Measurements from ENCODE around the gene PHLDA1.
A peak's percentile ranks its signal among the peaks of the same experiment; 100 is the strongest.
"Not testable (repeated sequence)": the region's sequence is repeated elsewhere in the genome, so short reads cannot be mapped to it uniquely, and the experiment has no call there.

The PHLDA1 gene

DNA sequence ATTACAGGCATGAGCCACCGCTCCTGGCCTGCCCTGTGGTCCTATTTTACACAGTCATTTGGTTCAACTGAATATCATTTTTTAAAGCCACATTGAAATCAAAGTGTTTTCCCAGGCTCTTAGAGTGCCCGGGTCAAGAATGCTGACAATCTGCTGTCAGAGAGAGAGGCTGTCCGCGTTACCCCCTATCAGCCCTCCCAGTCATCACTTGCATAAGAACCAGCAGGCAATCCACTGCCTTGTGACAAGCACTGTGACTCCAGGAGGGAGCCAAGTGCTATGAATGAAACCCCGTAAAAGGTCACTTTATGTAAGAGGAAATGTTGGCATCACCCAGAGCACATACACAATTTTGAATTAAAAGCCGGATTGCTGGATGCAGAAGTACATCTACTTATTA, 13.5 kb downstream of the PHLDA1 start:
- DNase-seq = no peak

- no peak for DNase-seq
Measured at GRCh38 chr12:76014007-76014406, 17.6 kb downstream of the PHLDA1 start.

DNA sequence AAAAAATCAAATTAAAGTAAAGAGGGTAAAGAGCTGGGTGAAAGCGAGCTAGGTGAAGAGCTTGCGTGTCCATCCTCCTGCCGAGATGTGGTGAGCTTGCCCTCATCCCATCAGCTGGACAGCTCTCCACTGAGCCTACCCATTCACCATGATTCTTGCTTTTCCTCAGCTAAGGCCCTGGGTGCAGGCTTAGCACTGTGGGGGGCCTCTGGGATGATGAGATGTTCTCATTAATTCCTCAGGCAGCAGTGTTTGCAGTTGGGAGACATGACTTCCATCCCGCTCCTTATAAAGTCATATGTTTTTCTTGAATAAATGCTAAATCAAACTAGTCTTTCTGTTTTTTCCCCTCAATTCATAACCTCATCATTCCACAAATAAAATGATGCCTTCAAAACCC, 18.0 kb downstream of the PHLDA1 start:
- no peak for DNase-seq

DNA sequence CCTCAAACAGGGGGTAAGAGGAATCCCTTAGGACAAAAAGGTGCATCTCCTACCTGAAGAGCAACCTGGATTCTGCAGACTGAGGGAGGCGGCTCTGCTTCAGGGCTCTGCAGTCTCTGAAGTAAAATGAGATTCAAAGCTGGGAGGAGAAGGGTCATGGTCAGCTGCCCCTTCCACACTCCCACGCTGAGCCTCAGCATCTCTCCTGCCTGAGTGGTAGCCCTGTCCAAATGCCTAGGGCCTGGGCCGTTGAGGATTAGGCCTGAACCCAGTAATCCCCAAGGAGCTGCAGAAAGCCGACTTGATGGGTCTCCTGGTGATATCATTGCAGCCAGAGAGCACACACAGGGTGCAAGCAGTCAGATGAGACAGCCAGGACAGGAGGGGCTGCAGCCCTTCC, 18.9 kb downstream of the PHLDA1 start:
- no peak for DNase-seq

DNA sequence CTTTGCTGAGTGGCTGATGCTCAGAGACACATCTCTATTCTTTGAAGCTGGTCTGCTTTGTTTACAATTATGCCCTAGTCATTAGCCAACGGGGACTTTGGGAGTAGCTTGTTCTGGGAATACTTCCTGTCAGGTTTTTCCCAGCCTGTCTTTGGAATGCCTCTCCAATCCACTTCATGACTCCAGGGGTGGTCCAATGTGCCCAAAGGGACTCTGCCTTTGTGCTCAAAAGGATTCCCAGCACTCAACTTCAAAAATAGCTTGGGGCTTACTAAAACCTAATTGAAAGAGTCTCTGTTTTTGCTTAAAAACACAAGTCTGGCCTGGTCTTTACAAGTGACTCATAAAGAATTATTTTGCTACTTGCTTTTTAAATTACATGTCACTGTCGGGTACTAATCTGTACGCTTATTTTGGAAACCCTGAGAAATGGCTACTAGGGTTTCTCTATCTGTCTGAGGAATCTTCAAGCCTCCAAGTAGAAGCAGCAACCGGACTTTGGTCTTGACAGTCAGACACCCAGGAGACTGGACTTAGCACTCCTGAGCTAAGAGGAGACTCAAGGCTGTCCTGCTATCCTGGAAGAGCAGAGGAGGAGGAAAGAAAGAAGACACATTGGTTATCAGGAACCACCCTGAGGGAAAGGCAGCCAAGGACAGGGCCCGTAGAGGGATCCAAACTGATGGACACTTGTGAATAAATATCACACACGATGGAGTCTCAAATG, 20.7 kb downstream of the PHLDA1 start:
- DNase-seq = no peak

- no peak for DNase-seq
Measured at GRCh38 chr12:76008428-76008827, 23.1 kb downstream of the PHLDA1 start.

DNA sequence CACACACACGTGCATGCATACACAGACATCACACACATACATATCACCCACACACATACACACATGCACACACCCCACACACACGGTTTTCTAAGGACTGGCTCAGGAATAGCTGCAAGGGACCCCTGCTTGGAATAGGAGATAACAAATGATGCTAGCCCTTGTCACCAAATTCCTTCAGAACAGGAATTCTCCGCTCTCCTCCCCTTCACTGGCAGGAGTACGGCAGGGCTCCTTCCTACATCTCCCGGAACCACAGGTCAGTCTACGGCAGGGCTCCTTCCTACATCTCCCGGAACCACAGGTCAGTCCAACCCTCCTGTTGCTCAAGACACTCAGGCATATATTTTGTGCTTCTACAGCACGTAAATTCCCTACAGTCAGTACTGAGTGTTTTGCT, 23.9 kb downstream of the PHLDA1 start:
- no peak for DNase-seq

GRCh38 chr12:76006028-76006925, 25.3 kb downstream of the PHLDA1 start:
- peak; percentile 20 for DNase-seq

DNA sequence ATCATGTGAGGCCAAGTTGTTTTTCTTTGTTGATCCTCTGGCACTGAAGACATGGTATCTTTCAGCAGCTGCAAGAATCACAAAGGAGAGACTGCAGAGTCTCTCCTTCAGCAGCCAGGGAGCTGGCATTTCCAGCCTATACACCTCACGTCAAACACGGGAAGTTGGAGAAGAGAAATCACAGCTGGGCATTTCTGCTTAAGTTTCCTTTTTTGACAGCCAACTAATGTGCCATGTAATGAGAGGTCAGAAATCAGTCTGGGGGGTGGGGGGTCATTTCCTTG, 28.3 kb downstream of the PHLDA1 start:
- DNase-seq = no peak

- no peak for DNase-seq
Measured at GRCh38 chr12:76002598-76003354, 28.8 kb downstream of the PHLDA1 start.

DNA sequence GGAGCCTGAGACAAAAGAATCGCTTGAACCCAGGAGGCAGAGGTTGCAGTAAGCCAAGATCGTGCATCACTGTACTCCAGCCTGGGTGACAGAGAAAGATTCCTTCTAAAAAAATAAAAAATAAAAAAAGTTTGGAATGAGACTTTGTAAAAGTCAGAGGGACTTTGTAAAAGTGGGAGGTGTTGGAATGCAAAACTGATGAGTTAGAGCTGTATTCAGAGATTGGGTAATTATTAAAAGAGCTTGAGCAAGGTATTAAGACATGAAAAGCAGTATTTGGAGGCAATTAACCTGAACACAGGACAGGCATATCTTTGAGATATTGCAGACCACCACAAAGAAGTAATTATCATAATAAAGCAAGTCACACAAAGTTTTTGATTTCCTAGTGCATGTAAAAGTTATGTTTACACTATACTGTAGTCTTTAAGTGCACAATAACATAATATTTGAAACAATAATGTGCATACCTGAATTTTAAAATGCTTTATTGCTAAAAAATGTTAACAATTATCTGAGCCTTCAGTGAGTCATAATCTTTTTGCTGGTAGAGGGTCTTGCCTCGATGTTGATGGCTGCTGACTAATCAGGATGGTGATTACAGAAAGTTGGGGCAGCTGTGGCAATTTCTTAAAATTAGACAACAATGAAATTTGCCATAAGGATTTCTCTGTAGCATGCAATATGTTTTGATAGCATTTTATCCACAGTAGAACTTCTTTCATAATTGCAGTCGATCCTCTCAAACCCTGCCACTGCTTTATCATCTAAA, 33.1 kb downstream of the PHLDA1 start:
- DNase-seq = no peak

DNA sequence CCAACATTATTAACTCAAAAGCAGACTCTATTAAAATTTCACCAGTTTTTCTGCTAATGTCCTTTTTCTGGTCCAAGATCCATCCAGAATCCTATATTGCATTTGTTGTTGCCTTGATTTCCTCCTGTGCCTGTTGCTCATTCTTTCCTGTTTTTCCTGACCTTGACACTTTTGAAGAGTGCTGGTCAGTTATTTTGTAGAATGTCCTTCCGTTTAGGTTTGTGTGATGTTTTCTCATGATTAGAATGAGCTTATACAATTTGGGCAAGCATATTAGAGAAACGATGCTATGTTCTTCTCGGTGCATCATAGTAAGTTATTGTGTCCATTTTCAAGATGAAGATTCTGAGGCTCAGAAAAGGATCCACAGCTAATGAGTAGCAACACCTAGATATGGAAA, 33.9 kb downstream of the PHLDA1 start:
- no peak for DNase-seq

- no peak for DNase-seq
Measured at GRCh38 chr12:75996861-75997447, 34.6 kb downstream of the PHLDA1 start.

- no peak for DNase-seq
Measured at GRCh38 chr12:75995691-75996090, 35.9 kb downstream of the PHLDA1 start.

DNA sequence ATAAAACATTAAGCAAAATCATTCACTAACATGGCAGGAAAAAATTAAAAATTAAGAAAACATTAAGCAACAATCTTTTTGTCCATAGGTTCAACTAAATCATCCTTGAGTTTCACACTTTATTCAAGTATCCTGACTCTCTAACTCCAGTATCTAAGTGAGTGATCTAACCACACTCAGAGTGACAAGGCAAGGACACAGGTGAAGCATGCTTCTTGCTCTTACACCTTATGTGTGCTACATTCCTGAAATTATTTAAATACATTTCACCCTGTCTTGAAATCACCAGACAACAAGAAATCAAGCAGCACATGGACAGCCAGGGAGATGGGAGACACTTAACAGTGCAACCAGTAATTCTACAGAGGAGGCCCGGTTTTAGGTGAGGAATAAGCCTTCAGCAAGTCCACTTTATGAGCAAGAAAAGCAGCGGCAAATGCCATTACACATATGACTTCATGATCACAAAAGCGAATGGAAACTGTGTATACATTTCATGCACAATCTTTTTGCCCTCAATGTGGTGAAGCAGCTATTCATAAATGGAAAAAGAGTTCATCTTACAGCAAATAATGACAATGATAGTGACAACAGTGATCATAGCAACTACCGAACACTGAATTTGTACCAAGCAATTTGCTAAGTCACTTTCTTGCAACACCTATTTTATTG, 37.4 kb downstream of the PHLDA1 start:
- DNase-seq = no peak

DNA sequence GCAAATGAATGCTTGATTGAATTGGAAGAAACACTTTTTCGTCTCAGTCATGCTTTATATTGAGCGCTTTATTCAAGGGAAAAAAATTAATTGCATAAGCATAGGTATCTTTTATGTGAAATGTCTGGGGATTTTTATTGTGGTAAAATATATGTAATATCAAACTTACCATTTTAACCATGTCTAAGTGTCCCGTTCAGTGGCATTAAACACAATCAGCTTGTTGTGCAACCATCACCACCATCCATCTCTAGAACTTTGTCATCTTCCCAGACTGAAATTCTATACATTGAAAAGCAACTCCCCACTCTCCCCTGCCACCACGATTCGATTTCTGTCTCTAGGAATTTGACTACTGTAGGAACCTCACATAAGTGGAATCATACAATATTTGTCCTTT, 39.8 kb downstream of the PHLDA1 start:
- no peak for DNase-seq

DNA sequence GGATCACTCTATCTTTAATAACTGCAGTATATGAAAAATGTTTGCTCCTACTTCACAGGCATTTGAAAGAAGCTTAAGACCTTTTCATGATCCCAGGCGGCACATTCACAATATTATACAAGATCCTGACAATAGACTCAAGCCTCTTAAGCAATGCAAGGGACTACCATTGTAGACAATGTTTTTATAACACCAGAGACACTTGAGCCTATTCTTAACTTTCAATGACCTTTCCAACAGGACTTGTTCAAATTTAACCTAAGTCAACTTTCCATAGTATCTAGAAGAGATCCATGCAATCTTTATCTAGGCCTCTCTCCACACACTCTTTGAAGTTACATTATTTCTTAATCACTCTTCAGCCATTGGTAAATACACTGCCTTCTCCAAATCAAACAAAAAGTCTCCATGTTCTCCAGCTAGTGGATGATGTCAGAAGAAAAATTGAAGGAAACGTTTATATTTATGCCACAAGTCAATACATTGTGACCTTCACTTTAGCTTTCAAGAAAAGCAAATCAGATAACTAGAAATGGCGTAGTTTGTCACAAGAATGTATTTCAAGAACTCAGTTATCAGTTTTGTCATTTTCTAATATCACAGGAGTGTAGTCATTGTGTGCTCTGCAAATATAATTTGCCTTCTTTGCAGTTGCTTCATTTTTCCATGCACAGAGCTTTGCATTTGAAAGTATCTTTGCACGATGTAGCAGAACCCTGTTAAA, 41.2 kb downstream of the PHLDA1 start:
- DNase-seq = no peak

DNA sequence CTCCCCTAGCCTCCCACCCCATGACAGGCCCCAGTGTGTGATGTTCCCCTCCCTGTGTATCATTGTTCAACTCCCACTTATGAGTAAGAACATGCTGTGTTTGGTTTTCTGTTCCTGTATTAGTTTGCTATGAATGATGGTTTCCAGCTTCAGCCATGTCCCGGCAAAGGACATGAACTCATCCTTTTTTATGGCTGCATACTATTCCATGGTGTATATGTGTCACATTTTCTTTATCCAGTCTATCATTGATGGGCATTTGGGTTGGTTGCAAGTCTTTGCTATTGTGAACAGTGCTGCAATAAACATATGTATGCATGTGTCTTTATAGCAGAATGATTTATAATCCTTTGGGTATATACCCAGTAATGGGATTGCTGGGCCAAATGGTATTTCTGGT, 43.9 kb downstream of the PHLDA1 start:
- DNase-seq = not testable (repeated sequence)

DNA sequence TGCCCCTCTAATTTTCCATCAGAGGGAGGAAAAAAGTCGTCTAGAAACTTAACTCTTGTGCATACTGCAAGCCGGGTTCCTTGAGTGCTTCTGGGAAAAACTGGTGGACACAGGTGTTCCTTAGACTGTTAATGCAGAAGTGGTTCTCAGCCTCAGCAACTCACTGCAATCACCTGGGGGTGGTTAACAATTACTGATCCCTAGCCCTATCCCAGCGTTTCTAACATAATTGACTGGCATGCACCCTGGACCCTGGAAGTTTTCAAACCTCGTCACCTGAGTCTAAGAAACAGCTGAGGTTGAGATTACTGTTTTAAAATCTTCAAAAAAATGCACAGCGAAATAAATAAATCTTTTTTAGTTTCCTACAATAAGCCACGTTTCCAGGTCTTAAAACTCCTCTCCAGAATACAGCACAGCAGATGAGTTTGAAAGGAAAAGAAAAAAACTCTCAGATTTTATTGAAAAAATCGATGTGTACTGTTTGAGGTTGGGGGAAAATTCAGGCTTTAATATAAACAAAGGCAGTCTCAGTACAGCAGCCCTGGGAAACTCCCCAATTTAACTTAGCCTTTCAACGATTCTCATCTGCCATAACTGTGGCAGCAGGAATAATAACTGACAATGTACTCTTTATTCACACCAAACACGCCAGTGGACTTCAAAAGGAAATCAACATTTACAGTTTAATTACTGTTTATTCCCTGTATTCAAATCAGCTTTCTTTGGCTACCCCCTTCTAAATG, 45.4 kb downstream of the PHLDA1 start:
- no peak for DNase-seq

DNA sequence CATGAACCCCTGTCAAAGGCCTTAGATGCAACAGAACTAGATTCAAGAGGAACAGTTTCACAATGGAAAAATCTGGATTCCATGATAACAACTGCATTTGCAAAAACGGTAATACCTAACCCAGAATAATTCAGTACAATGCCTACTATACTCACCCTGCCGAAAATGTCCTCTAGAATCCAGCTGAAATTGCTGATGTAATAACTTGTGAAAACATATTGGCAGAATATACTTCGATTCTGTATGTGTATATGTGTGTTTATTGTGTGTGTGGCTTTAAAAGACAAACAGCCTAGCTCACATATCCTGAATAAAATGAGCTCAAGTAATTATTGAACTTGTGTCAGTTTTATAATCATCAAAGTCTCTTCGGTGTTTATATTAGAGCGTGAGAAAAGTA, 46.0 kb downstream of the PHLDA1 start:
- no peak for DNase-seq

All from NCI-H2081 treated with DMSO at 0.1 percent for 48 hours (cell line).